Caco-2 (cell line): Measurements from ENCODE around the gene ALOX5. TPM values are rescaled to one million over a fixed set of nuclear protein-coding genes. Genes with fewer than 3 reads are reported as not detected.

Experiments used
- BruUV-seq: library from RNA; stranded (reverse); fragments of 400-500 nt; replicated peaks from 2 replicates; lab custom pipeline; 2021; lab: Mats Ljungman, UMichigan
- CTCF ChIA-PET: fragments of 300-600 bp; sonication (Branson Sonifier 250); formaldehyde crosslinking; loops from one replicate; lab custom pipeline; 2022; ENCODE audit warnings: antibody characterized with exemption; lab: Charles Lee
- POLR2A ChIA-PET: fragments of 300-600 bp; sonication (Branson Sonifier 250); formaldehyde crosslinking; loops from one replicate; lab custom pipeline; 2022; ENCODE audit warnings: antibody characterized with exemption; lab: Charles Lee
- DNase-seq, 2 experiments: peaks; one replicate each; pipeline versions ENCODE4 v3.0.0 to v3.0.0-alpha.2; 2020 to 2022
- H3K27me3 ChIP-seq: replicated peaks from 2 replicates; pipeline ENCODE4 v1.6.0; 2011; ENCODE audit warnings: low read length; ENCODE audit not compliant: control insufficient read depth, insufficient read depth
- H3K36me3 ChIP-seq: 2 replicates; pipeline ENCODE4 v1.5.1; 2011; ENCODE audit warnings: low read length; ENCODE audit not compliant: control insufficient read depth, insufficient read depth
- H3K4me1 ChIP-seq: fragments of 250-450 bp; sonication (Bioruptor Pico); 2 replicates; pipeline ENCODE4 v1.5.1; 2020; ENCODE audit warnings: mild to moderate bottlenecking
- H3K4me3 ChIP-seq: 2 replicates; pipeline ENCODE4 v1.5.1; 2011; ENCODE audit warnings: low read depth, mild to moderate bottlenecking, control low read depth, low read length
- H3K9me3 ChIP-seq: fragments of 250-450 bp; sonication (Bioruptor Pico); 2 replicates; pipeline ENCODE4 v1.5.1; 2020; ENCODE audit warnings: mild to moderate bottlenecking, moderate library complexity
- H3K27ac Mint-ChIP-seq: one replicate; pipeline ENCODE4 v1.8.0; 2022; ENCODE audit warnings: mixed read lengths; ENCODE audit not compliant: unreplicated experiment
- H3K27me3 Mint-ChIP-seq: one replicate; pipeline ENCODE4 v1.8.0; 2022; ENCODE audit warnings: mixed read lengths; ENCODE audit not compliant: insufficient read depth, unreplicated experiment
- H3K36me3 Mint-ChIP-seq: one replicate; pipeline ENCODE4 v1.8.0; 2022; ENCODE audit warnings: mild to moderate bottlenecking, mixed read lengths; ENCODE audit not compliant: insufficient read depth, unreplicated experiment
- H3K4me1 Mint-ChIP-seq: one replicate; pipeline ENCODE4 v1.8.0; 2022; ENCODE audit warnings: low read depth, mixed read lengths; ENCODE audit not compliant: unreplicated experiment
- H3K4me3 Mint-ChIP-seq: one replicate; pipeline ENCODE4 v1.8.0; 2022; ENCODE audit warnings: mild to moderate bottlenecking, moderate library complexity, mixed read lengths; ENCODE audit not compliant: unreplicated experiment
- H3K9me3 Mint-ChIP-seq: one replicate; pipeline ENCODE4 v1.8.0; 2022; ENCODE audit warnings: mixed read lengths; ENCODE audit not compliant: unreplicated experiment
- intact Hi-C: fragments of 100-400 bp; cut with micrococcal nuclease; formaldehyde crosslinking; loops from one replicate; pipeline ENCODE4 v1.10.0; 2022; ENCODE audit not compliant: unreplicated experiment
- total RNA-seq: library from RNA; stranded (reverse); gene quantifications from 2 replicates; pipeline ENCODE4 v1.2.3, GENCODE V29; 2022
- TF ChIP-seq, protein P1 (sequence below), 2 experiments: fragments of 200-600 bp in 1 of 2; IDR thresholded peaks; 1 replicate in 1 of 2; 2 replicates in 1 of 2; pipeline versions ENCODE4 v1.5.1 to v1.8.0; 2011 to 2022; ENCODE audit warnings: antibody characterized with exemption in 1 of 2, control low read depth in 1 of 2, inconsistent platforms in 1 of 2, low read depth in 1 of 2, low read length in 1 of 2, mild to moderate bottlenecking in 1 of 2, moderate library complexity in 1 of 2; ENCODE audit not compliant: insufficient read depth in 1 of 2, severe bottlenecking in 1 of 2, unreplicated experiment in 1 of 2

Gene ALOX5
- total RNA-seq, 1 experiment from 2014 or later = not detected

DNA sequence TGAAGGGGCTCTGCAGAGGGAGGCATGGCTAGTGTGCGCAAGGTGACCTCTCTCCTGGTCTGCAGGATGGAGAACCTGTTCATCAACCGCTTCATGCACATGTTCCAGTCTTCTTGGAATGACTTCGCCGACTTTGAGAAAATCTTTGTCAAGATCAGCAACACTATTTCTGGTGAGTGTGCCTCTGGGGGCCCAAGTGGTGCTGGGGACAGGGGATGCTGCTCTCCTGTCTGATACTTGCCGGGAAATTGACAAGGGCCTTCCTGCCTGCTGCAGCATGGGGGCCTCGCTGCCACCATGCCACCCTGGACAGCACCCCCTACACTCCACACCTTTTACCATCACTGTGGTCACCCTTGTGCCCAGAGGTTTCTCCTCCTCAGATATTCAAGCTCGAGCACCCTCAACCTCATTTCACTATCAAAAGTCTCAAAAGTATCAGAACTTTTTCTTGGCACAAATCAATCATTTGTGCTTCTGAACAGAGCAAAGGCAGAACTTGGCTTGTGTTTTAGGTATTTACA lies 50.0 kb downstream of the ALOX5 start:
- no TSS peak for BruUV-seq
- Mint-ChIP-seq H3K36me3 (no peaks in the 10 kb centered on the region), H3K27me3 (peaks cover 5% of the 10 kb centered on the region), H3K27ac (no peak overlapping the region), H3K4me1 (no peaks in the 10 kb centered on the region), H3K9me3 (no peaks in the 10 kb centered on the region), H3K4me3 (no peak overlapping the region)
- no peak overlapping the region for H3K4me3 ChIP-seq
- H3K9me3 ChIP-seq = no peaks in the 10 kb centered on the region
- no peaks in the 10 kb centered on the region for H3K4me1 ChIP-seq
- intact Hi-C loops = no loop called here
- ChIA-PET POLR2A (no interaction called here), CTCF (no interaction called here)
- TF ChIP-seq, protein P1, sequence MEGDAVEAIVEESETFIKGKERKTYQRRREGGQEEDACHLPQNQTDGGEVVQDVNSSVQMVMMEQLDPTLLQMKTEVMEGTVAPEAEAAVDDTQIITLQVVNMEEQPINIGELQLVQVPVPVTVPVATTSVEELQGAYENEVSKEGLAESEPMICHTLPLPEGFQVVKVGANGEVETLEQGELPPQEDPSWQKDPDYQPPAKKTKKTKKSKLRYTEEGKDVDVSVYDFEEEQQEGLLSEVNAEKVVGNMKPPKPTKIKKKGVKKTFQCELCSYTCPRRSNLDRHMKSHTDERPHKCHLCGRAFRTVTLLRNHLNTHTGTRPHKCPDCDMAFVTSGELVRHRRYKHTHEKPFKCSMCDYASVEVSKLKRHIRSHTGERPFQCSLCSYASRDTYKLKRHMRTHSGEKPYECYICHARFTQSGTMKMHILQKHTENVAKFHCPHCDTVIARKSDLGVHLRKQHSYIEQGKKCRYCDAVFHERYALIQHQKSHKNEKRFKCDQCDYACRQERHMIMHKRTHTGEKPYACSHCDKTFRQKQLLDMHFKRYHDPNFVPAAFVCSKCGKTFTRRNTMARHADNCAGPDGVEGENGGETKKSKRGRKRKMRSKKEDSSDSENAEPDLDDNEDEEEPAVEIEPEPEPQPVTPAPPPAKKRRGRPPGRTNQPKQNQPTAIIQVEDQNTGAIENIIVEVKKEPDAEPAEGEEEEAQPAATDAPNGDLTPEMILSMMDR (IDR thresholded peaks at IDR 0.05; ENCODE audit: insufficient read depth in 1 of 2, low read depth in 1 of 2, low read length in 1 of 2, severe bottlenecking in 1 of 2, unreplicated experiment in 1 of 2) = no peak
- DNase-seq = no peak
- no peaks in the 10 kb centered on the region for H3K36me3 ChIP-seq
- H3K27me3 ChIP-seq = no peaks in the 10 kb centered on the region; the same call in none of the 2 replicates

DNA sequence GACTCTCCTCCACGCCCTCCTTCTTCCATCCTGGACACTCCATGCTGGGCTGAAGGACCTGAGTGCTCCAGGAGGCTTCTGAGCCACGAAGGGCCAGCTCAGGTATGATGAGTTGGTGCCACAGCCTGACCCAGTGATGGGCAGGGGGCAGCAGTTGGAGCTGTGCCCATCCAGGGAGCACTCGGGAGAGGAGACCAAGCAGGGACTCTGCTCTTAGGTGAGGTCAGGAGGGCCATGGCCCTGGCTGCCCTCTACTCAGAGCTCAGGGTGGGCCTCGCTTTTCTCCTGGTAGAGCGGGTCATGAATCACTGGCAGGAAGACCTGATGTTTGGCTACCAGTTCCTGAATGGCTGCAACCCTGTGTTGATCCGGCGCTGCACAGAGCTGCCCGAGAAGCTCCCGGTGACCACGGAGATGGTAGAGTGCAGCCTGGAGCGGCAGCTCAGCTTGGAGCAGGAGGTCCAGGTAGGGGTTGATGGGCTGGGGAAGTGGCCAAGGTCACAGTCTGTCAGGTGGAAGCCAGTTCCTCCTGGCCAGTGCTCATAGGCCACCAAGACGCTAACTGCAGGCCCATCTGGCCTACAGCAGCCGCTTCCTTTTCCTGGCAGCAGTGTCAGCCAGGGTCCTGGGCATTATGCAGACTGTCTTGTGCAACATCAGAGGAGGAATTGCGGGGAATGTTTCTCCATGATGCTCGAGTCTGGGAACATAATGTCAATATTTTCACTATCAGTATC lies 50.8 kb downstream of the ALOX5 start:
- intact Hi-C loops = no loop called here
- H3K27me3 ChIP-seq = no peaks in the 10 kb centered on the region; the same call in none of the 2 replicates

More for the DNA sequence above, 50.8 kb downstream of the ALOX5 start:
- no peaks in the 10 kb centered on the region for H3K9me3 ChIP-seq
- Mint-ChIP-seq H3K9me3 (no peaks in the 10 kb centered on the region), H3K4me3 (no peak overlapping the region), H3K27me3 (peaks cover 6% of the 10 kb centered on the region), H3K36me3 (no peaks in the 10 kb centered on the region), H3K4me1 (no peaks in the 10 kb centered on the region), H3K27ac (no peak overlapping the region)
- ChIA-PET CTCF (no interaction called here), POLR2A (no interaction called here)
- no TSS peak for BruUV-seq
- TF ChIP-seq, protein P1 (IDR thresholded peaks at IDR 0.05; ENCODE audit: insufficient read depth in 1 of 2, low read depth in 1 of 2, low read length in 1 of 2, severe bottlenecking in 1 of 2, unreplicated experiment in 1 of 2) = no peak
- no peak overlapping the region for H3K4me3 ChIP-seq
- no peak for DNase-seq
- H3K36me3 ChIP-seq = no peaks in the 10 kb centered on the region
- no peaks in the 10 kb centered on the region for H3K4me1 ChIP-seq
